ENCODE results near the gene GPRC6A. TPM values are rescaled to one million over a fixed set of nuclear protein-coding genes. Genes with fewer than 3 reads are reported as not detected.
A peak's percentile ranks its signal among the peaks of the same experiment; 100 is the strongest.

GPRC6A gene
- total and polyA plus RNA-seq, 11 donors = not detected

DNA sequence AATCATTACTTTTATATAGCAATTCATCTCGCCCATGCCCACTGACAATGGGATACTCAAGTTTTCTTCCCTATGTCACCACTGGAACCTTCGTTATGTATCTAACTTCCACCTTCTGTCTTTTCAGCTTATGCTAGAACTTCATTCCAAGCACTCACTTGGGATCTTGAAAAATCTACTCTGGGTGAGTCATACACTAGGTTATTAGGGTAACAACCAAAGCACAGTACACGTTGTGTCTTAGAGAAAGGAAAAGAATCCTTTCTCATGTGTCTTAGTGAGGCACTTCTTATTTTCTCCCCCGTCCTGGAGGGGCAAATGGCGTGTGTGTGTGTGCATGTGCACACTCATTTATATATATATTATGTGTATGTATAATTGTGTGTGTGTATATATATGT, 45.0 kb downstream of the GPRC6A start:
- H3K9me3 ChIP-seq = no peaks in the 10 kb centered on the region
- intact Hi-C loops (cut with DNase I) = loop anchor here in 6 of 10 donors (5.0 to 10.0 kb wide), 6 partner anchors 61 to 533 kb away; no protein-coding TSS in a partner anchor
- 65 to 75% (median 70%) methylated on average over 5 of the region's 5 CpGs for WGBS, 4 donors
- H3K36me3 ChIP-seq = no peaks in the 10 kb centered on the region
- H3K4me3 ChIP-seq = no peak overlapping the region
- no peak for DNase-seq
- peaks cover 0 to 6% (median 0%) of the 10 kb centered on the region in 9 donors for H3K27me3 ChIP-seq
- H3K27ac ChIP-seq = no peak overlapping the region
- ATAC-seq = peak in 1 of 4 donors; percentile 26
- H3K4me1 ChIP-seq = no peaks in the 10 kb centered on the region
- TF ChIP-seq, protein P1, sequence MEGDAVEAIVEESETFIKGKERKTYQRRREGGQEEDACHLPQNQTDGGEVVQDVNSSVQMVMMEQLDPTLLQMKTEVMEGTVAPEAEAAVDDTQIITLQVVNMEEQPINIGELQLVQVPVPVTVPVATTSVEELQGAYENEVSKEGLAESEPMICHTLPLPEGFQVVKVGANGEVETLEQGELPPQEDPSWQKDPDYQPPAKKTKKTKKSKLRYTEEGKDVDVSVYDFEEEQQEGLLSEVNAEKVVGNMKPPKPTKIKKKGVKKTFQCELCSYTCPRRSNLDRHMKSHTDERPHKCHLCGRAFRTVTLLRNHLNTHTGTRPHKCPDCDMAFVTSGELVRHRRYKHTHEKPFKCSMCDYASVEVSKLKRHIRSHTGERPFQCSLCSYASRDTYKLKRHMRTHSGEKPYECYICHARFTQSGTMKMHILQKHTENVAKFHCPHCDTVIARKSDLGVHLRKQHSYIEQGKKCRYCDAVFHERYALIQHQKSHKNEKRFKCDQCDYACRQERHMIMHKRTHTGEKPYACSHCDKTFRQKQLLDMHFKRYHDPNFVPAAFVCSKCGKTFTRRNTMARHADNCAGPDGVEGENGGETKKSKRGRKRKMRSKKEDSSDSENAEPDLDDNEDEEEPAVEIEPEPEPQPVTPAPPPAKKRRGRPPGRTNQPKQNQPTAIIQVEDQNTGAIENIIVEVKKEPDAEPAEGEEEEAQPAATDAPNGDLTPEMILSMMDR (IDR thresholded peaks at IDR 0.05) = no peak
- TF ChIP-seq POLR2A (IDR thresholded peaks at IDR 0.05) = no peak

DNA sequence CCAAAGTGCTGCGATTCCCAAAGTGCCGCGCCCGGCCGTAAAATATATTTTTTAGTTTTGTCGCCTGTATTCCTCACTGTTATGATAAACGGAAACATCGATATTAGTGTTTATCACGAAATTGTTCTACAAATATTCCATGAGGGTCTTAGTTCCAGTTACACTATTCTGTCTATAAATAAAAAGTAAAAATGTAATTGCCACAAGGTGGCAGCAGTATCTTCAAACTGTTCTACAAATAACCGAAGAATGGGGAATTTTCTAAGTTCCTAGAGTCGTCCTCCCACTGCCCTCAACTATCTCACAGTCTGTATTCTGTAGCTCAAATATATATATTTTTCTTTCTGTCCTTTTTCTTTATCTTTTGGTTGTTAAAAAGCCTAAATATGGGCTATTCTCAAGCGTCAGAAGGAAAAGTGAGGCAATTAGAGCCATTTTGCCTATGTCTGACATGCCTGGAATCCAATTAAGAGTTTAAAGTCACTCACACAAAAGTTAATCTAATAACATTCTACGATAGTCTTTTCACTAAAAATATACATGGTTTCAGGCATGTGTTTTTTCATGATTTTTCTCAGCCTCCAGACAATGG, 49.2 kb downstream of the GPRC6A start:
- WGBS, 4 donors = 27 to 31% (median 27%) methylated on average over 13 of the region's 13 CpGs
- ATAC-seq (no peak), DNase-seq (no peak)
- no peak overlapping the region for H3K27ac ChIP-seq
- no peaks in the 10 kb centered on the region for H3K36me3 ChIP-seq
- intact Hi-C loops (cut with DNase I) = loop anchor here in 7 of 10 donors (5.0 to 10.0 kb wide), 7 partner anchors 65 to 538 kb away; no protein-coding TSS in a partner anchor
- TF ChIP-seq POLR2A (IDR thresholded peaks at IDR 0.05) = no peak
- TF ChIP-seq, protein P1 (IDR thresholded peaks at IDR 0.05) = peak; percentile 17 to 62 (median 40)
- H3K4me1 ChIP-seq = no peaks in the 10 kb centered on the region
- peak overlapping the region in 3 of 12 donors; percentile 8 to 32 (median 14) for H3K4me3 ChIP-seq
- H3K27me3 ChIP-seq = peaks cover 0 to 6% (median 0%) of the 10 kb centered on the region in 9 donors
- no peaks in the 10 kb centered on the region for H3K9me3 ChIP-seq

DNA sequence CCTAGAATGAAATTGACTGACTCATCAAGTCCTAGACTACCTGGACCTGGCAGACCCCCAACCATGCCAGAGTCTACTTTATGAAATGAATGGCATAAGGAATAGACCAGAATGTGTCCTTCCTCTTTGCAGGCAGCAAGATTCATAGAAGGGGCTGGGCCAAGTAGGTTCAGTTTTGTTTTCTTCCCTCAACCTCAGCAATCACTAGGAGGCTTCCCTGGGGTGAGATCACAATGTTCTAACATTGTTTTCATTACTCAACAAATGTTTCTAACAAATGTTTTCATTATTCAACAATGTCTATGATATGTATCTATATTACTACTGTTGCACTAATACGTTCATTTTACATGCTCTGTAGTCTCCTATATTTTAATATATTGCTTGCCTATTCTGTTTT, 55.0 kb downstream of the GPRC6A start:
- TF ChIP-seq, protein P1 (IDR thresholded peaks at IDR 0.05) = no peak
- no peak for TF ChIP-seq POLR2A (IDR thresholded peaks at IDR 0.05)
- WGBS, 4 donors = 61 to 65% (median 63%) methylated on average over 1 of the region's 1 CpG
- ATAC-seq (no peak), DNase-seq (no peak)
- Histone ChIP-seq H3K27ac (no peak overlapping the region), H3K4me3 (no peak overlapping the region), H3K9me3 (no peaks in the 10 kb centered on the region), H3K27me3 (no peaks in the 10 kb centered on the region), H3K4me1 (peaks cover 0 to 2% (median 0%) of the 10 kb centered on the region in 12 donors), H3K36me3 (no peaks in the 10 kb centered on the region)
- intact Hi-C loops (cut with DNase I) = loop anchor here in 2 of 10 donors (10.0 kb wide), 1 partner anchor 541 kb away; no protein-coding TSS in a partner anchor

DNA sequence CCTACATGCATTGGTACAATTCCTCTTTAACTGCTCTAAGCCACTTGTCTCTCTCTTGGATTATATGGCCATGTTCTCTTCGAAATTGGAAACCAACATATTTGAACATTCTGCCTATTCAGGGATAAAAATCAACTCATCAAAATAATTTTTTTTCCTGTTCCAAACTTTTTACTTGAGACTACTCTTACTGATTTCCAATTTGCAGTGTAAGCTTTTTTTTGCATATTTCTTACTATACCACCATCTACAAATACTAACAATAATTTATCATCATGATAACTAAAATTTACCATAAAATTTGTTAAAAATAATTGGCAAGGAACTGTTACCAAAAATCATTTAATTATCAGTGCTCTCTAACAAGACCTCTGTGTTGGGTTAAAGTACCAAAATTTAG, 56.4 kb downstream of the GPRC6A start:
- H3K9me3 ChIP-seq = no peaks in the 10 kb centered on the region
- intact Hi-C loops (cut with DNase I) = loop anchor here in 2 of 10 donors (10.0 kb wide), 1 partner anchor 542 kb away; no protein-coding TSS in a partner anchor
- peaks cover 0 to 3% (median 0%) of the 10 kb centered on the region in 9 donors for H3K27me3 ChIP-seq
- ATAC-seq (no peak), DNase-seq (no peak)
- H3K36me3 ChIP-seq = no peaks in the 10 kb centered on the region
- 58 to 76% (median 67%) methylated on average over 1 of the region's 1 CpG for WGBS, 4 donors
- H3K4me3 ChIP-seq = no peak overlapping the region
- no peak for TF ChIP-seq POLR2A (IDR thresholded peaks at IDR 0.05)
- TF ChIP-seq, protein P1 (IDR thresholded peaks at IDR 0.05) = no peak
- peaks cover 0 to 2% (median 0%) of the 10 kb centered on the region in 12 donors for H3K4me1 ChIP-seq
- H3K27ac ChIP-seq = no peak overlapping the region

All from heart left ventricle (tissue), 16 donors.